Colonic mucosa (tissue), 4 donors: ENCODE data around the gene GABRG3. TPM values are rescaled to one million over a fixed set of nuclear protein-coding genes. Genes with fewer than 3 reads are reported as not detected.

Source experiments
- DNase-seq: peaks from one replicate; pipeline ENCODE4 v3.0.0-alpha.2; 2020
- H3K27ac ChIP-seq: fragments of 200-600 bp; one replicate; pipeline ENCODE4 v1.8.0; 2021
- H3K27me3 ChIP-seq: fragments of 200-600 bp; one replicate; pipeline ENCODE4 v1.8.0; 2021
- H3K36me3 ChIP-seq: fragments of 200-600 bp; one replicate; pipeline ENCODE4 v1.8.0; 2021
- H3K4me1 ChIP-seq: fragments of 200-600 bp; one replicate; pipeline ENCODE4 v1.8.0; 2021; ENCODE audit warnings: mild to moderate bottlenecking
- H3K4me3 ChIP-seq: fragments of 200-600 bp; one replicate; pipeline ENCODE4 v1.8.0; 2021
- H3K9ac ChIP-seq, 2 donors: one replicate each; pipeline ENCODE4 v1.7.0; 2013; ENCODE audit warnings: control low read depth in 2 of 2, low read depth in 2 of 2, low read length in 2 of 2
- H3K9me3 ChIP-seq: fragments of 200-600 bp; one replicate; pipeline ENCODE4 v1.8.0; 2021
- intact Hi-C: fragments of 100-400 bp; cut with DNase I; formaldehyde crosslinking; loops from one replicate; pipeline ENCODE4 v1.14.1; 2022
- total RNA-seq, 2 donors: library from RNA; stranded (reverse); fragmentation: NEBNext Ultra II Directional in 1 of 2; extraction: Animal tissue kit (Norgen Biotek cat#: 25700) in 1 of 2; gene quantifications; one replicate each; pipeline ENCODE4 v1.2.1, GENCODE V29; 2021
- TF ChIP-seq, protein P1 (sequence below): fragments of 200-600 bp; IDR thresholded peaks from one replicate; pipeline ENCODE4 v1.8.0; 2022; ENCODE audit warnings: antibody characterized with exemption, mild to moderate bottlenecking
- donor health status: healthy.
- donor health status: DM: no; HTN: no; CAD: no.
- donor health status: DM: no; HTN: no; CAD: no.

GABRG3 gene
- not detected for total RNA-seq

DNA sequence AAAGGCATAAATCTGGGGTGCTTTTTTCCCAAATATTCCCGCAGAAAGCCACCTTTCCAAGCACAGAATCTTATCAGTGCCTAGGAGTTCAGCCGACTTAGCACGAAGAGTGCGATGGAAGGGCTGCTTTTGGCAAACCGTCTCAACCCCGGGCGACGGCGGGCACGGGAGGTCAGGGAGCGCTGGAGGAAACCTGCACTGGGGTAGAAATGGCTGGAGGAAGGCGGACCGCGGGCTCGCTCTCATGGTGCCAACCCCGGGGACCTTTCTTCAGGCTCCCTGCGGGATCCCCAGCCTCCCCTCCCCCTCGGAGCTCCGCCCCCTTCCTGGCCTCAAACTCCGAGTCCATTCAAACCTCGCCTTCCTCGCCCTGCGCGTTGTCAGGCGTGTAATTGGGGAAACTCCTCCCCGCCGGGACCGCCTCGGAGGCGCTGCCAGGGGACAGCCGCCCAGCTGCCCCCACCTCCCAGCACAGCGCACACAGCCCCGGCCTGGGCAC, at the start of gene GABRG3:
TSS of gene GABRG3 (plus strand) at position 470 of the 499 bp plus-strand sequence.
- no peak for DNase-seq
- Histone ChIP-seq H3K4me3 (no peak within 1 kb of the TSS), H3K27me3 (no peaks in the 10 kb centered on the region)

DNA sequence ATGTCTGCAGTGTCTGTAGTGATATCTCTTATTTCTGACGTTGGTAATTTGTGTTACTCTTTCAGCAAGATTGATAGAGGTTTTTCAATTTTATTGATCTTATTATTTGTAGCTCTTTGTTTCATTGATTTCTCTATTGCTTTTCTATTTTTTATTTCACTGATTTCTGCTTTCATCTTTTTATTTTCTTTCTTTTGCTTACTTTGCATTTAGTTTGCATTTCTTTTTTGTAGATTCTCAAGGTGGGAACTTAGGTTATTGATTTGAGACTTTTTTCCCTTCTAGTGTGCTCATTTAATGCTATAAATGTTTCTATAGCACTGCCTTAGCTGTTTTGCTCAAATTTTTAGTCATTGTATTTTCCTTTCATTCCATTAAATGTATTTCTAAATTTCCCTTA, 49.5 kb upstream of the GABRG3 start:
- Histone ChIP-seq H3K9ac (no peak overlapping the region), H3K27me3 (no peaks in the 10 kb centered on the region), H3K27ac (no peak overlapping the region), H3K36me3 (no peaks in the 10 kb centered on the region), H3K4me3 (no peak overlapping the region), H3K4me1 (no peaks in the 10 kb centered on the region), H3K9me3 (no peaks in the 10 kb centered on the region)
- no peak for DNase-seq
- TF ChIP-seq, protein P1, sequence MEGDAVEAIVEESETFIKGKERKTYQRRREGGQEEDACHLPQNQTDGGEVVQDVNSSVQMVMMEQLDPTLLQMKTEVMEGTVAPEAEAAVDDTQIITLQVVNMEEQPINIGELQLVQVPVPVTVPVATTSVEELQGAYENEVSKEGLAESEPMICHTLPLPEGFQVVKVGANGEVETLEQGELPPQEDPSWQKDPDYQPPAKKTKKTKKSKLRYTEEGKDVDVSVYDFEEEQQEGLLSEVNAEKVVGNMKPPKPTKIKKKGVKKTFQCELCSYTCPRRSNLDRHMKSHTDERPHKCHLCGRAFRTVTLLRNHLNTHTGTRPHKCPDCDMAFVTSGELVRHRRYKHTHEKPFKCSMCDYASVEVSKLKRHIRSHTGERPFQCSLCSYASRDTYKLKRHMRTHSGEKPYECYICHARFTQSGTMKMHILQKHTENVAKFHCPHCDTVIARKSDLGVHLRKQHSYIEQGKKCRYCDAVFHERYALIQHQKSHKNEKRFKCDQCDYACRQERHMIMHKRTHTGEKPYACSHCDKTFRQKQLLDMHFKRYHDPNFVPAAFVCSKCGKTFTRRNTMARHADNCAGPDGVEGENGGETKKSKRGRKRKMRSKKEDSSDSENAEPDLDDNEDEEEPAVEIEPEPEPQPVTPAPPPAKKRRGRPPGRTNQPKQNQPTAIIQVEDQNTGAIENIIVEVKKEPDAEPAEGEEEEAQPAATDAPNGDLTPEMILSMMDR = no peak
- intact Hi-C loops = no loop called here

More for the DNA sequence above, at the start of gene GABRG3:
- H3K27ac ChIP-seq = no peak within 1 kb of the TSS
- H3K4me1 ChIP-seq = no peaks in the 10 kb centered on the region
- no peak within 1 kb of the TSS for H3K9ac ChIP-seq
- TF ChIP-seq, protein P1 = no peak
- no peaks in the 10 kb centered on the region for H3K36me3 ChIP-seq
- H3K9me3 ChIP-seq = no peaks in the 10 kb centered on the region
- intact Hi-C loops = no loop called here

DNA sequence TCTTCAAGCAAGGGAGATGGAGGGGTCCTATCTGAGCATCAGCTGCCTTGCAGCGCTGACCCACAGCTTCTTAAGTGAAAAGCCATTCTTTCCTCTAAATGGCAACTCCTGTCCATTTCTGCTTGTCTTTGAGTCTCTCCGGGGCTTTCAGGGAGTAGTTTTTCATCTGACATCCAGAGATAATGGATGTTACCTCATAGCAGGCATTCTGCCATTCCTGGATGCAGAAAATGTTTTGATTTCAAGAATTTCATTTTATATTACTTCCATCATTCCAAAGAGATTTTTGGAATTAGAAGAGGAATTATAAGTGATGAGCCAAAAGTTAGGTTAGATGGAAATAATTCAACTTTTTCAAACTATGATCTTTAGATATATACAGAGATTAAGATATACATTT, 44.9 kb upstream of the GABRG3 start:
- peaks cover 2% of the 10 kb centered on the region for H3K9me3 ChIP-seq
- DNase-seq = no peak
- no peaks in the 10 kb centered on the region for H3K27me3 ChIP-seq
- H3K9ac ChIP-seq = no peak overlapping the region
- TF ChIP-seq, protein P1 = no peak
- no peaks in the 10 kb centered on the region for H3K36me3 ChIP-seq
- no peak overlapping the region for H3K4me3 ChIP-seq
- no peak overlapping the region for H3K27ac ChIP-seq
- intact Hi-C loops = no loop called here
- no peaks in the 10 kb centered on the region for H3K4me1 ChIP-seq

DNA sequence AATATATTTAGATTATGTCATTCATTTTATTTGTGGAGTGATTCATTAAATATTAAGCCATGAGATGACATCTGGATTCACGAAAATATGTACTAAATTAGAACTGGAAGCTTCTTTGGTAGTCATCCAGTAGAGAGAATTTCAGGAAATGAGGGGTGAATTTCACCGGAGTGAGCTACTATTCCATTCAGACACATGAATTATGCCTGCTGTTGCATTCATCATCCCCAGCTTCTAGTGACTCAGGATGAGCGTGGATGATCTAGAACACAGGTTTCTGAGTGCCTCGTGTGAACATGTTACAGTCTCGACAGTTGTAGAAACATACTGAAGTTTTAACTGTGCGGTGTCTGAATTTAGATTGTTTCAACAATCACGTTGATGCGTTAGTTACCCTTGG, 42.9 kb upstream of the GABRG3 start:
- Histone ChIP-seq H3K4me3 (no peak overlapping the region), H3K9me3 (peaks cover 2% of the 10 kb centered on the region), H3K27me3 (no peaks in the 10 kb centered on the region), H3K27ac (no peak overlapping the region), H3K9ac (no peak overlapping the region), H3K36me3 (no peaks in the 10 kb centered on the region), H3K4me1 (no peaks in the 10 kb centered on the region)
- TF ChIP-seq, protein P1 = no peak
- DNase-seq = no peak
- intact Hi-C loops = no loop called here

DNA sequence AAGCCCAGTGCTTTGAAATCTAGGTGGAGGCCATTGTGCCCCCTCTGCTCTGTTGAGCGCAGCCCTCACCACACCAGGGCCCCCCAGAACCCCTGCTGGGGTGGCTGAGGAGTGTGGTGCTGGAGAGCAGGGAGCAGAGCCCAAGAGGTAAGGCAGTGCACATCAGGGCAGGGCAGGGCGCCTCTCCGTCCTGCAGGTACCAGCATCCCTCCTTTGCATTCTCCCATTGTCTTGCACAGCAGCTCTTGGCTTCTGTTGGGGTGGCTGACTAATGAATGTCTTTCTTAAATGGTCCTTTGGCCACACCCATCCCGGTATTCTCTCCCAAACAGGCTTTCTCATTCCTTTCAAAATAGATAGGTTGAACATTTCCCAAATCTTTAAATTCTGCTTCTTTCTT, 41.4 kb upstream of the GABRG3 start:
- TF ChIP-seq, protein P1 = no peak
- Histone ChIP-seq H3K27me3 (no peaks in the 10 kb centered on the region), H3K27ac (no peak overlapping the region), H3K9me3 (peaks cover 2% of the 10 kb centered on the region), H3K4me1 (no peaks in the 10 kb centered on the region), H3K36me3 (no peaks in the 10 kb centered on the region), H3K9ac (no peak overlapping the region), H3K4me3 (no peak overlapping the region)
- no peak for DNase-seq
- intact Hi-C loops = no loop called here

DNA sequence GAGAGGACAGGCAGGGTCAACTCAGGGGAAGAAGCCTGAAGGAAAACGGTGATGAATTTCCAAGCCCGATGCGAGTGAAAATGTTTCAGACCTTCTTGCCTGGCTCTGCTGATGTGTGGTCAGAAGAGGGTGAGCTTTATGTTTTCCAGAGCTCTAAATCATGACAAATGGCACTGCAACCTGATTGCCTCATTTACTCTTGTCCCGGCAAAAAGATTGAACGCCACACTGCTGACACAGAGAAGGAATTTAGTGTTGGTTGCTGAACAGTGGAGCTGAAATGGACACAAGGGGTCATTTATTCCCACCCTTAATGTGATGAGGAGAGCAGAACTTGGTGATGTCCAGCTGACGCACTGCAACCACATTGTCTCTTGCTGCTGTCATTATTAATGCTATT, 36.1 kb upstream of the GABRG3 start:
- H3K4me3 ChIP-seq = no peak overlapping the region
- intact Hi-C loops = no loop called here

More for the DNA sequence above, 36.1 kb upstream of the GABRG3 start:
- no peak for DNase-seq
- TF ChIP-seq, protein P1 = no peak
- Histone ChIP-seq H3K9me3 (no peaks in the 10 kb centered on the region), H3K36me3 (no peaks in the 10 kb centered on the region), H3K9ac (no peak overlapping the region), H3K4me1 (no peaks in the 10 kb centered on the region), H3K27me3 (no peaks in the 10 kb centered on the region), H3K27ac (no peak overlapping the region)
